Fibroblast of villous mesenchyme (primary cell): Measurements from ENCODE around the gene ARGFX. TPM values are rescaled to one million over a fixed set of nuclear protein-coding genes. Genes with fewer than 3 reads are reported as not detected.

ENCODE experiments used
- DNase-seq: peaks from one replicate; pipeline ENCODE4 v3.0.0-alpha.2; 2010; ENCODE audit warnings: low read depth
- H3K4me3 ChIP-seq: 2 replicates; pipeline ENCODE4 v1.5.1; 2011; ENCODE audit warnings: low read depth, mild to moderate bottlenecking, low read length
- total RNA-seq: library from RNA; depleted of rRNA; stranded (reverse); fragments of >200 nt; gene quantifications from 2 replicates; pipeline ENCODE4 v1.2.3, GENCODE V29; 2012
- TF ChIP-seq, protein P1 (sequence below): IDR thresholded peaks from 2 replicates; pipeline ENCODE4 v1.5.1; 2012; ENCODE audit warnings: low read depth, mild to moderate bottlenecking, low read length; ENCODE audit not compliant: insufficient read depth

The ARGFX gene
- not detected in 2 replicates for total RNA-seq

DNA sequence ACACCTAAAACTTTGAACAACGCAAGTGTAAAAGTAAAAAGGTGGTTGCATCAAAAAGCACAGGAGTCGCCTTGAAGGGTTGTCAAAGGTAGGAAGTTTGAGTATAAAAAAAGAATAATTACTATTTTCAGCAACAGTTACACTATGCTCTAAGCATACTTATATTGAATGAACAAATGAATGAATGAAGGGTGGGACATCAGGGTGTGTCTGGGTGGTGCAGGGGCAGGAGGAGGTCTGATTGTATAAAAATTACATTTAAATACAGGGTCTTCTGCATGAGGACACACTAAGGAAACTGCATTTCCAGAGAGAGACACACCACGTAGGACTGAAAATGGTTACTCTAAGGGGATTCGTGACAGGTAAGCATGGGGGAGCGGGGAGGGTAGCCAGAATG lies at the start of gene ARGFX:
ARGFX (plus strand) TSS at position 301 of the 400 bp plus-strand sequence. CDS start 2,765 bp downstream, outside the sequence.
- TF ChIP-seq, protein P1, sequence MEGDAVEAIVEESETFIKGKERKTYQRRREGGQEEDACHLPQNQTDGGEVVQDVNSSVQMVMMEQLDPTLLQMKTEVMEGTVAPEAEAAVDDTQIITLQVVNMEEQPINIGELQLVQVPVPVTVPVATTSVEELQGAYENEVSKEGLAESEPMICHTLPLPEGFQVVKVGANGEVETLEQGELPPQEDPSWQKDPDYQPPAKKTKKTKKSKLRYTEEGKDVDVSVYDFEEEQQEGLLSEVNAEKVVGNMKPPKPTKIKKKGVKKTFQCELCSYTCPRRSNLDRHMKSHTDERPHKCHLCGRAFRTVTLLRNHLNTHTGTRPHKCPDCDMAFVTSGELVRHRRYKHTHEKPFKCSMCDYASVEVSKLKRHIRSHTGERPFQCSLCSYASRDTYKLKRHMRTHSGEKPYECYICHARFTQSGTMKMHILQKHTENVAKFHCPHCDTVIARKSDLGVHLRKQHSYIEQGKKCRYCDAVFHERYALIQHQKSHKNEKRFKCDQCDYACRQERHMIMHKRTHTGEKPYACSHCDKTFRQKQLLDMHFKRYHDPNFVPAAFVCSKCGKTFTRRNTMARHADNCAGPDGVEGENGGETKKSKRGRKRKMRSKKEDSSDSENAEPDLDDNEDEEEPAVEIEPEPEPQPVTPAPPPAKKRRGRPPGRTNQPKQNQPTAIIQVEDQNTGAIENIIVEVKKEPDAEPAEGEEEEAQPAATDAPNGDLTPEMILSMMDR = no peak
- no peak for DNase-seq
- no peak within 1 kb of the TSS for H3K4me3 ChIP-seq

DNA sequence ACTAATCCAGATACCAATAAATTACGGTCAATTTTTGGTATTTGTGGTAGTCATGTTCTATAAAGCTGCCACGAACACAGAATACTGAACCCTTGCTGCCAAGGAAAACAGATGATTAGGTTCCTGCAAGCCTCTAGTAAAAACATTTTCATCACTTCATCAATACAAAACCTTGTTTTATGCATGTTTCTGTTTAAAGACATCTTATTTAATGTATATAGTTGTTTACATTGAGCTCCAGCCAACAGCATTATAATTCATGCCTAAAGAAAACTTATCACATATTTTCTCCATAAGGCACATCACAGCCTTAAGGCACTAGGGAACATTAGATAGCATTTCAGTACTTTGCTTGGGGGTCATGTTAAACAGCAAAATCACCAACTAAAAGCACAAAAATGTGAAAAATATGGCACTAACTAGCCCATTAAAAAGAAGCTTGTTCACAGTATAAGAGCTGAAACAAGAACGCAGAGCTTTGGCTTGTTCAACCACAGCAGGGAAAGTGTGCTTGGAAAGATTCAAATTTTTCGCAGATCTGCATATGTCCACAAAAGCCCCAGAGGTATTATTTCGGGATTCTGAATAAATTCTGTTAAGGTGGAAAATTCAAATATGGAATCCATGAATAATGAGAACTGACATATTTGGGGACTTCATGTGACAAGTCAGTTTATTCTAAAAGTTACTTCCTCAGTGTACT lies 49.6 kb upstream of the ARGFX start:
- TF ChIP-seq, protein P1 = no peak
- no peak for DNase-seq
- H3K4me3 ChIP-seq = no peak overlapping the region

DNA sequence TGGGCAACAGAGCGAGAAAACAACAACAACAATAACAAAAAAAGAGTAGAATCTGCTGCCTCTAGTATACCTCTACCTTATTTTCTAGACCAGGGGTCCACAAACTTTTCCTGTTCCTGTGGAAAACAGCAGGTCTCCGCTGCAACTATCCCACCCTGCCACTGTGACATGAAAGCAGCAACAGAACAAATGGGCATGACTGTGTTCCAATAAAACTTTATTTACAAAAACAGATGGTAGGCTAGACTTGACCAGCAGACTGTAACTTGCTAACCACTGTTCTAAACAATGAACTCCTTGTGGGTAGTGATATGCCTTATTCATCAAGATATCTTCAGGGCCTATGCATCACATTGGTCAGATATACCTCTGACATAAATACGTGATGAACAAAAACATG lies 47.2 kb upstream of the ARGFX start:
- H3K4me3 ChIP-seq = no peak overlapping the region
- TF ChIP-seq, protein P1 = no peak
- no peak for DNase-seq

DNA sequence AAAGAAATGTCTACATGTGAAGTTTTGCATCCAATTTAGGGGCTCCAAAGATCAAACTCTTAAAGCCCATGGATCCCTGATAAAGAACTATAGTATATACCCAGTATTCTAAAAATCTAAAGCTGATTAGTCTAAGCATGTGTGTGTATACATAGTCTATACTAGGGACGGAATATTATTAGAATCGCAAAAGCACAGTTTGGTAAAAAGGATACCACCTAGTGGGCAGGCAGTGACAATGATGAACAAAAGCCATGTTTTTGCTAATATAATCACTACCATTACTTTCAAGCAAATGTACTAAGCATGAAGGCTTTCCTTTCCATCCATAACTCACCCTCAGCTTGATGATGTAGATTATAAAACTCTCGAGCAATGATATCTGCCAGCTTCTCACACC lies 38.4 kb upstream of the ARGFX start:
- DNase-seq = peak; percentile 21
- TF ChIP-seq, protein P1 = peak; percentile 56
- H3K4me3 ChIP-seq = no peak overlapping the region

DNA sequence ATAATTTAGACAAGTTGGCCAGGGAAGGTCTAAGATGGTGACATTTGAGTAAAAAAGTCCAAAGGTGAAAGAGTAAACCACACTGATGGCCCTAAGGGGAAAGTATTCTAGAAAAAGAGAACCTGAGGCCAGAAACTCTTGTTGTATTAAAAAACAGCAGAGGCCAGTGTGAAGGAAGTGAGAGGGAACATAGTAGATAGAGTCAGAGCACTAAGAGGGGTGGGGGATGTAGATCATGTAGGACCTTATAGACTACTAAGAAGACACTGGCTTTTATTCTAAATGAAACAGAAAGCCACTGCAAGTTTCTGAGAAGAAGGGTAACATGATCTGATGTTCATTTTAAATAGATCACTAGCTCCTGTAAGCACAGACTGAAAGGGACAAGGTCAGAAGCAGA lies 36.5 kb upstream of the ARGFX start:
- DNase-seq = no peak
- no peak overlapping the region for H3K4me3 ChIP-seq
- TF ChIP-seq, protein P1 = no peak

DNA sequence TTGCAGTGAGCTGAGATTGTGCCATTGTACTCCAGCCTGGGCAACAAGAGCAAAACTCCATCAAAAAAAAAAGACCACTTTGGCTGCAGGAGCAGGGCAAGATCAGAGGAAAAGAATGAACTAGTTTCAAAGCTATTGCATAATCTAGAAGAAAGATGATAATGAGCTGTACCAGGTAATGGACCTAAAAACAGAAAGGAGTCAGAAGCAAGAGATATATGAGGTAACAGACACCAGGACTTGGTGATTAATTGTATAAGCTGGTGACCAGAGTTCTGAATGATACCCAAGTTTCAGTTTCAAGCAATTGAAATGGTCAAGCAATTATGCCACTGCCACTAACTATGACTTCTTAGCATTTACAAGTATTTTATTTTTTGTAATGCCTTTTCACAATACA lies 24.8 kb upstream of the ARGFX start:
- TF ChIP-seq, protein P1 = no peak
- DNase-seq = no peak
- no peak overlapping the region for H3K4me3 ChIP-seq

DNA sequence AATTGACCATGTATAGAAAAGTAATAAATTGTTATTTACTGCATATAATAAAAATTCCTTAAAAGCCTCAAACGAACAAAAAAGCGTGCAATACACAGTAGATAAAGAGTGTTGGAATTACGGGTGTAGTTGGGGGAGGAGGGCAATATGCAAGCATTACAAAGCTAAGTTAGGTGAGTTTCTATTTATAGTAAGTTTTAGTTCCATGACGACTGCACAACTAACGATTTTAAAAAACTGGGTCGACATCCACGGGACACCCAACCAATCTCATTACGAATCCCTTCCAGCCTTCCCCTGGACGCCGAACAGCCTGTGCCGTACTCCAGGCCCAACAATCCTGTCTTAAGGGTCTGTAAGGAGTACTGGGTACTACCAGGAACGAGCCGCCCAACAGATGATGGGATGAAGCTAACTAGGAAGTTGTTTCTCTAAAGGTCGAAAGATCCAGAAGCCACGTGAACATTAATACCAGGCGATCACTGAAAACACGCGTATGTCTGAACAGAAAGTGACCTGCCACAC lies 22.6 kb upstream of the ARGFX start:
- peak overlapping the region; percentile 93 for H3K4me3 ChIP-seq
- TF ChIP-seq, protein P1 = no peak
- peak; percentile 24 for DNase-seq
